Muscle of leg (tissue), 11 donors: ENCODE measurements around the gene TRIP11. TPM values are rescaled to one million over a fixed set of nuclear protein-coding genes. Genes with fewer than 3 reads are reported as not detected.

ENCODE experiments used
- DNase-seq: peaks from one replicate; pipeline ENCODE4 v3.0.0; 2013
- H3K27ac ChIP-seq: one replicate; pipeline ENCODE4 v1.5.1; 2013; ENCODE audit warnings: mild to moderate bottlenecking, low read length, control low read depth
- H3K27me3 ChIP-seq: one replicate; pipeline ENCODE4 v1.6.1; 2013; ENCODE audit warnings: low read length; ENCODE audit not compliant: control insufficient read depth, insufficient read depth
- H3K36me3 ChIP-seq: one replicate; pipeline ENCODE4 v1.6.1; 2013; ENCODE audit warnings: low read length; ENCODE audit not compliant: control insufficient read depth, insufficient read depth
- H3K4me1 ChIP-seq: one replicate; pipeline ENCODE4 v1.6.1; 2013; ENCODE audit warnings: low read length; ENCODE audit not compliant: control insufficient read depth, insufficient read depth
- H3K4me3 ChIP-seq: one replicate; pipeline ENCODE4 v1.5.1; 2013; ENCODE audit warnings: low read length, control low read depth
- H3K9me3 ChIP-seq: replicated peaks from 2 replicates; pipeline ENCODE4 v1.6.1; 2013; ENCODE audit warnings: low read depth, low read length; ENCODE audit not compliant: control insufficient read depth
- WGBS: methylation state at CpG from one replicate; pipeline ENCODE4 v1.1.5; 2013; ENCODE audit warnings: missing lambda C conversion rate; ENCODE audit not compliant: insufficient coverage; 5-methylcytosine and 5-hydroxymethylcytosine counted together
- polyA plus RNA-seq, 8 donors: library from polyadenylated mRNA; unstranded; fragments of 120-200 nt; gene quantifications; one replicate each; pipeline versions ENCODE4 v1.2.1 to v1.2.3, GENCODE V29; 2013; ENCODE audit warnings: inconsistent platforms in 1 of 8, low replicate concordance in 1 of 8; ENCODE audit not compliant: insufficient read length in 8 of 8, insufficient read depth in 1 of 8
- total RNA-seq: library from RNA; stranded (reverse); fragments of 120-200 nt; gene quantifications from one replicate; pipeline ENCODE4 v1.2.4, GENCODE V29; 2013

TRIP11 gene
- total and polyA plus RNA-seq, 9 donors, result 10.3 to 29.9 (median 19.4) TPM

- H3K27me3 ChIP-seq, result no peaks in the 10 kb centered on the region
- 4% methylated on average over 10 of the region's 13 CpGs for WGBS
- peak overlapping the region; percentile 96 for H3K4me3 ChIP-seq
- peak overlapping the region; percentile 100 for H3K27ac ChIP-seq
- H3K9me3 ChIP-seq, result no peaks in the 10 kb centered on the region
- H3K36me3 ChIP-seq, result peaks cover 3% of the 10 kb centered on the region
- H3K4me1 ChIP-seq, result peaks cover 11% of the 10 kb centered on the region
- DNase-seq, result peak; percentile 58
Measured at GRCh38 chr14:92040431-92041051, 682 bp upstream of the TRIP11 start.

- no peaks in the 10 kb centered on the region for H3K9me3 ChIP-seq
- H3K4me1 ChIP-seq, result peaks cover 11% of the 10 kb centered on the region
- H3K4me3 ChIP-seq, result peak overlapping the region; percentile 96
- no peaks in the 10 kb centered on the region for H3K27me3 ChIP-seq
- peak; percentile 89 for DNase-seq
- H3K27ac ChIP-seq, result peak overlapping the region; percentile 100
- H3K36me3 ChIP-seq, result peaks cover 3% of the 10 kb centered on the region
- 0% methylated on average over 12 of the region's 22 CpGs for WGBS
Measured at GRCh38 chr14:92039063-92039718, 668 bp downstream of the TRIP11 start.

- no peak for DNase-seq
- no peaks in the 10 kb centered on the region for H3K27me3 ChIP-seq
- no peak overlapping the region for H3K27ac ChIP-seq
- H3K4me3 ChIP-seq, result no peak overlapping the region
- peaks cover 11% of the 10 kb centered on the region for H3K4me1 ChIP-seq
- 54% methylated on average over 3 of the region's 3 CpGs for WGBS
- H3K36me3 ChIP-seq, result no peaks in the 10 kb centered on the region
- no peaks in the 10 kb centered on the region for H3K9me3 ChIP-seq
Measured at GRCh38 chr14:92037989-92038388, 1.9 kb downstream of the TRIP11 start.

- Histone ChIP-seq H3K4me1 (peaks cover 7% of the 10 kb centered on the region), H3K27me3 (no peaks in the 10 kb centered on the region), H3K27ac (no peak overlapping the region), H3K9me3 (no peaks in the 10 kb centered on the region), H3K36me3 (peaks cover 12% of the 10 kb centered on the region), H3K4me3 (no peak overlapping the region)
- DNase-seq, result no peak
- WGBS, result no CpG with 5 or more reads among the region's 1 CpG
Measured at GRCh38 chr14:92035890-92036289, 4.0 kb downstream of the TRIP11 start.

- Histone ChIP-seq H3K36me3 (peaks cover 12% of the 10 kb centered on the region), H3K27me3 (no peaks in the 10 kb centered on the region), H3K4me3 (no peak overlapping the region), H3K4me1 (peaks cover 5% of the 10 kb centered on the region), H3K27ac (no peak overlapping the region), H3K9me3 (no peaks in the 10 kb centered on the region)
- DNase-seq, result no peak
- 100% methylated on average over 3 of the region's 11 CpGs for WGBS
Measured at GRCh38 chr14:92033906-92034687, 5.8 kb downstream of the TRIP11 start.

- Histone ChIP-seq H3K4me1 (peaks cover 5% of the 10 kb centered on the region), H3K27ac (no peak overlapping the region), H3K36me3 (peaks cover 14% of the 10 kb centered on the region), H3K4me3 (no peak overlapping the region), H3K27me3 (no peaks in the 10 kb centered on the region), H3K9me3 (no peaks in the 10 kb centered on the region)
- no peak for DNase-seq
- 92% methylated on average over 1 of the region's 1 CpG for WGBS
Measured at GRCh38 chr14:92033433-92033832, 6.4 kb downstream of the TRIP11 start.

- Histone ChIP-seq H3K27me3 (no peaks in the 10 kb centered on the region), H3K27ac (no peak overlapping the region), H3K4me3 (no peak overlapping the region), H3K36me3 (peaks cover 14% of the 10 kb centered on the region), H3K4me1 (no peaks in the 10 kb centered on the region), H3K9me3 (no peaks in the 10 kb centered on the region)
- 91% methylated on average over 8 of the region's 21 CpGs for WGBS
- no peak for DNase-seq
Measured at GRCh38 chr14:92026548-92027190, 13.2 kb downstream of the TRIP11 start.

- H3K4me3 ChIP-seq, result no peak overlapping the region
- no peaks in the 10 kb centered on the region for H3K4me1 ChIP-seq
- H3K36me3 ChIP-seq, result peaks cover 14% of the 10 kb centered on the region
- no peaks in the 10 kb centered on the region for H3K27me3 ChIP-seq
- no peak overlapping the region for H3K27ac ChIP-seq
- DNase-seq, result no peak
- H3K9me3 ChIP-seq, result no peaks in the 10 kb centered on the region
- WGBS, result no CpG with 5 or more reads among the region's 1 CpG
Measured at GRCh38 chr14:92022036-92022435, 17.8 kb downstream of the TRIP11 start.

- Histone ChIP-seq H3K36me3 (peaks cover 14% of the 10 kb centered on the region), H3K27ac (no peak overlapping the region), H3K27me3 (no peaks in the 10 kb centered on the region), H3K4me3 (no peak overlapping the region), H3K9me3 (no peaks in the 10 kb centered on the region), H3K4me1 (no peaks in the 10 kb centered on the region)
- WGBS, result no CpG with 5 or more reads among the region's 3 CpGs
- no peak for DNase-seq
Measured at GRCh38 chr14:92021523-92021922, 18.3 kb downstream of the TRIP11 start.

- H3K27me3 ChIP-seq, result no peaks in the 10 kb centered on the region
- H3K4me3 ChIP-seq, result no peak overlapping the region
- no peak overlapping the region for H3K27ac ChIP-seq
- peaks cover 29% of the 10 kb centered on the region for H3K36me3 ChIP-seq
- H3K9me3 ChIP-seq, result no peaks in the 10 kb centered on the region
- no peak for DNase-seq
- H3K4me1 ChIP-seq, result no peaks in the 10 kb centered on the region
Measured at GRCh38 chr14:92014040-92014439, 25.8 kb downstream of the TRIP11 start.
